Type B pancreatic cell (in vitro differentiated cells): ENCODE results near the gene ADCY2. TPM values are rescaled to one million over a fixed set of nuclear protein-coding genes. Genes with fewer than 3 reads are reported as not detected.

Experiments used
- DNase-seq: peaks from one replicate; pipeline ENCODE4 v3.0.0; 2021; ENCODE audit warnings: mixed read lengths; ENCODE audit not compliant: unreplicated experiment; ENCODE audit errors: extremely low spot score
- H3K27ac Mint-ChIP-seq: 2 replicates; pipeline ENCODE4 v1.8.0; 2021; ENCODE audit warnings: mild to moderate bottlenecking, mixed read lengths
- H3K27me3 Mint-ChIP-seq: 2 replicates; pipeline ENCODE4 v1.8.0; 2021; ENCODE audit warnings: mixed read lengths
- H3K36me3 Mint-ChIP-seq: 2 replicates; pipeline ENCODE4 v1.8.0; 2021; ENCODE audit warnings: mixed read lengths
- H3K4me1 Mint-ChIP-seq: one replicate; pipeline ENCODE4 v1.8.0; 2021; ENCODE audit warnings: mixed read lengths; ENCODE audit not compliant: unreplicated experiment
- H3K4me3 Mint-ChIP-seq: 2 replicates; pipeline ENCODE4 v1.8.0; 2021; ENCODE audit warnings: mild to moderate bottlenecking, mixed read lengths
- H3K9me3 Mint-ChIP-seq: 2 replicates; pipeline ENCODE4 v1.8.0; 2021; ENCODE audit warnings: mixed read lengths
- CTCF ChIP-seq: fragments of 200-600 bp; sonication (generic); conservative IDR thresholded peaks from 2 replicates; pipeline ENCODE4 v1.5.0; 2021; ENCODE audit warnings: antibody characterized with exemption, mild to moderate bottlenecking
- total RNA-seq: library from RNA; stranded (reverse); gene quantifications from 2 replicates; pipeline ENCODE4 v1.2.1, GENCODE V29; 2021; ENCODE audit warnings: low replicate concordance

ADCY2 gene
- total RNA-seq, 1 donor from 2014 or later, result 79.7 TPM

GRCh38 chr5:7529880-7530279 is 133.9 kb downstream of the ADCY2 start:
- Mint-ChIP-seq H3K27me3 (peaks cover 4% of the 10 kb centered on the region), H3K36me3 (no peaks in the 10 kb centered on the region), H3K4me3 (no peak overlapping the region), H3K27ac (no peak overlapping the region), H3K9me3 (no peaks in the 10 kb centered on the region), H3K4me1 (peaks cover 10% of the 10 kb centered on the region)
- no peak for TF ChIP-seq CTCF
- DNase-seq, result no peak

- H3K9me3 Mint-ChIP-seq, result no peaks in the 10 kb centered on the region
These were observed 138.0 kb downstream of the ADCY2 start for GRCh38 chr5:7533941-7534340.

DNA sequence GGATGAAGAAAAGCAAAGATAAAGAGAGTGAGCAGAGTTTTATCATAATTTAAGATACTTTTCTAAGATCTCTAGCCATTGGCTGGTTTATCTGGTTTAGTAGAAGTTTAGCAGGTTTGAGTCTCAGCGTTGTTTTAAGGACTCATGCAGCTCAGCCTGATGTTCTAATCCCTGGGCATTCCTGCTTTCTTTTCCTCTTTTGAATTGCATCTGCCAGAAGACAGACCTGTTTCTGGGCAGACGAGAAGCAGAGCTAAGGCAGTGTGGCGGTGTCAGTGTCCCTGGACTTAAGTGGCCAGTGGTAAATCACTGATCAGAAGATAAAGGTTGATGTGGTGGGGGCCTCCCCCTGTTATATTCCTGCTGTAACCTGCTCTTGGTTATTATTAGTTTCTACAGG is 138.6 kb downstream of the ADCY2 start:
- peaks cover 4% of the 10 kb centered on the region for H3K27me3 Mint-ChIP-seq
- H3K4me3 Mint-ChIP-seq, result no peak overlapping the region
- TF ChIP-seq CTCF, result no peak
- H3K27ac Mint-ChIP-seq, result no peak overlapping the region
- no peaks in the 10 kb centered on the region for H3K4me1 Mint-ChIP-seq
- H3K9me3 Mint-ChIP-seq, result no peaks in the 10 kb centered on the region
- DNase-seq, result no peak
- no peaks in the 10 kb centered on the region for H3K36me3 Mint-ChIP-seq

More at GRCh38 chr5:7533941-7534340, 138.0 kb downstream of the ADCY2 start:
- no peak overlapping the region for H3K4me3 Mint-ChIP-seq
- peaks cover 4% of the 10 kb centered on the region for H3K27me3 Mint-ChIP-seq
- H3K27ac Mint-ChIP-seq, result no peak overlapping the region
- H3K4me1 Mint-ChIP-seq, result peaks cover 3% of the 10 kb centered on the region
- no peak for DNase-seq
- H3K36me3 Mint-ChIP-seq, result no peaks in the 10 kb centered on the region
- no peak for TF ChIP-seq CTCF

GRCh38 chr5:7537573-7537972 is 141.6 kb downstream of the ADCY2 start:
- Mint-ChIP-seq H3K36me3 (no peaks in the 10 kb centered on the region), H3K27me3 (no peaks in the 10 kb centered on the region), H3K4me1 (peaks cover 6% of the 10 kb centered on the region), H3K4me3 (no peak overlapping the region), H3K9me3 (no peaks in the 10 kb centered on the region), H3K27ac (no peak overlapping the region)
- no peak for TF ChIP-seq CTCF
- no peak for DNase-seq

DNA sequence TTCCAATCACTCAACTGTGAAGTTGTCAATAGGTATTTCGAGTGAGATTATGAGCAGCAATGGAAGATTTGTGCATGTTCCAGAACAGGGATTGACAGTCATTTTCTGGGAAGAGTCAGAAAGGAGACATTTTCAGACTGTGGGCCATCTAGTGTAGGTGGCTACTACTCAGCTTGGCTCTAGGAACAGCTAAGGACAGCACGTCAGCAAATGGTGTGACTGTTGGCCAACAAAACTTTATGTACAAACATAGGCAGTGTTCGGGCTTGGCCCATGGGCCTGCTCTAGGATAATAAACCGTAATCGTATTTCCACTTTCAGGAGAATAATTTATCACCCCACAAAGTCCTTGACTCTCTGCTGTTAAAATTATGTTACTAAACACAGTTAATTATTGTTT is 143.6 kb downstream of the ADCY2 start:
- Mint-ChIP-seq H3K36me3 (no peaks in the 10 kb centered on the region), H3K9me3 (no peaks in the 10 kb centered on the region), H3K4me1 (peaks cover 6% of the 10 kb centered on the region), H3K27me3 (no peaks in the 10 kb centered on the region), H3K4me3 (no peak overlapping the region), H3K27ac (no peak overlapping the region)
- no peak for DNase-seq
- TF ChIP-seq CTCF, result no peak
